ENCODE data around the gene PPP1R9A.

PPP1R9A gene

DNA sequence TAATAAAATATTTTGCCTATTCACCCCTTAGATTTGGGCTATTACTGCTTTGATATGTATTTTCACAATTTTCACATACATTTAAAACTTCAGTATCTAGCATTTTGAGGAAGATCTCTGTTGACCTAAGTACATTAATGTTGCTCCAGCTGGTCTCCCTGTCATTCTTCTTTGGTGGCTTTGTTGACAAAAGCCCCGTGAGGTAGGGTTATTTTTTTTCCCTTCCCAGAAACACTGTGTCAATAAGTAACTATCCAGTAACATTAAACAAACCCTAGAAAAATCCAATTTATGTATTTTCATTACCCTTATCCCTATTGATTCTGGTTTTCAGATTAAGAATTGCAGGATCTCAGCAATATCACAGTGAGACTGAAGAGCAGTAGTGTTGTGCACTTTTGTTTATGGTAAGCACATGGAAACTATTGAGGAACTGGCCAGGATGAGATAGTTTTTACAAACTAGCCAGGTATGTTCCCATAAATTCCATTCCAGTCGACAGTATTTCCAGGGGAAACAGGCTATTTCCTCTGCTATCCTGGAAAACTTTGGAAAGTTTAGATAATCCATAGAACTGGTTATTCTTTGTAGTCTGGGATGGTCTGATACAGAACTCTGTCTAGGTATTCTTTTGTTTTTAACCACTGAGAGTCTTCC, 218.8 kb downstream of the PPP1R9A start:
- no peaks in the 10 kb centered on the region for H3K36me3 ChIP-seq (ENCODE audit: control insufficient read depth, low read length)
- no peak overlapping the region for H3K4me3 ChIP-seq (ENCODE audit: low read length)
- no peak overlapping the region for H3K4me2 ChIP-seq (ENCODE audit: low read length)
- no peaks in the 10 kb centered on the region for H3F3A ChIP-seq (ENCODE audit: control insufficient read depth, insufficient read depth)
- no peaks in the 10 kb centered on the region for H3K9me2 ChIP-seq (replicated peaks; ENCODE audit: control insufficient read depth, low read length)
- no peak for TF ChIP-seq EZH2phosphoT487 (IDR thresholded peaks at IDR 0.05; ENCODE audit: borderline replicate concordance, low read length)
- TF ChIP-seq, protein P1, sequence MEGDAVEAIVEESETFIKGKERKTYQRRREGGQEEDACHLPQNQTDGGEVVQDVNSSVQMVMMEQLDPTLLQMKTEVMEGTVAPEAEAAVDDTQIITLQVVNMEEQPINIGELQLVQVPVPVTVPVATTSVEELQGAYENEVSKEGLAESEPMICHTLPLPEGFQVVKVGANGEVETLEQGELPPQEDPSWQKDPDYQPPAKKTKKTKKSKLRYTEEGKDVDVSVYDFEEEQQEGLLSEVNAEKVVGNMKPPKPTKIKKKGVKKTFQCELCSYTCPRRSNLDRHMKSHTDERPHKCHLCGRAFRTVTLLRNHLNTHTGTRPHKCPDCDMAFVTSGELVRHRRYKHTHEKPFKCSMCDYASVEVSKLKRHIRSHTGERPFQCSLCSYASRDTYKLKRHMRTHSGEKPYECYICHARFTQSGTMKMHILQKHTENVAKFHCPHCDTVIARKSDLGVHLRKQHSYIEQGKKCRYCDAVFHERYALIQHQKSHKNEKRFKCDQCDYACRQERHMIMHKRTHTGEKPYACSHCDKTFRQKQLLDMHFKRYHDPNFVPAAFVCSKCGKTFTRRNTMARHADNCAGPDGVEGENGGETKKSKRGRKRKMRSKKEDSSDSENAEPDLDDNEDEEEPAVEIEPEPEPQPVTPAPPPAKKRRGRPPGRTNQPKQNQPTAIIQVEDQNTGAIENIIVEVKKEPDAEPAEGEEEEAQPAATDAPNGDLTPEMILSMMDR (IDR thresholded peaks at IDR 0.05; ENCODE audit: low read depth, low read length, poor library complexity, severe bottlenecking), result no peak
- no peak overlapping the region for H3K27ac ChIP-seq (ENCODE audit: low read depth, low read length)
- H3K4me1 ChIP-seq (ENCODE audit: control insufficient read depth, low read length), result no peaks in the 10 kb centered on the region
- no peaks in the 10 kb centered on the region for H3K27me3 ChIP-seq (ENCODE audit: control insufficient read depth, low read length)
- H3K9me3 ChIP-seq (ENCODE audit: control insufficient read depth, insufficient read depth, low read length), result no peaks in the 10 kb centered on the region
- no peaks in the 10 kb centered on the region for H4K20me1 ChIP-seq (ENCODE audit: control insufficient read depth, insufficient read depth, low read depth, low read length)
- H3K79me2 ChIP-seq (ENCODE audit: control insufficient read depth, low read length), result no peaks in the 10 kb centered on the region

DNA sequence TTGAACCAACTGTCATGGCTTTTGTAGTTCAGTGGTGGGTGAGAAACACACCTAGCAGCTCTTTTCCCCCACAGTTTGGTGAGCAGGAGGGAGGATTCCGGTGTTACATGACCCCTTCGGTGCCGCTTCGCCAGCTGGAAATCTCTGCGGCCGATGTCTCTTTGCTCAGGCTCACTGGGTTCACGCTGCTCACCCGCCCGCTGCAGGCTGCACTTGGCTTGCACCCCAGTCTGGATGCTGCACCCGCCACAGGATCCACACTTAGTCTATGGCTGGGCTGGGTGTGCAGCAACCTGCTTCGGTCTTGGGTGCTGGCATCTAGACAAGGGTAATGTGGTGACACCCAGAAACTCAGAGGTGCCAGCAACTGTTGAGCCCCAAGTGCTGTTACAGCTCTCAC, 225.1 kb downstream of the PPP1R9A start:
- Histone ChIP-seq H3K27me3 (ENCODE audit: control insufficient read depth, low read length) (no peaks in the 10 kb centered on the region), H3K36me3 (ENCODE audit: control insufficient read depth, low read length) (no peaks in the 10 kb centered on the region), H3K9me2 (replicated peaks; ENCODE audit: control insufficient read depth, low read length) (no peaks in the 10 kb centered on the region), H3K27ac (ENCODE audit: low read depth, low read length) (no peak overlapping the region), H3K4me3 (ENCODE audit: low read length) (no peak overlapping the region), H3K79me2 (ENCODE audit: control insufficient read depth, low read length) (no peaks in the 10 kb centered on the region), H3K4me1 (ENCODE audit: control insufficient read depth, low read length) (no peaks in the 10 kb centered on the region), H3F3A (ENCODE audit: control insufficient read depth, insufficient read depth) (no peaks in the 10 kb centered on the region), H4K20me1 (ENCODE audit: control insufficient read depth, insufficient read depth, low read depth, low read length) (no peaks in the 10 kb centered on the region), H3K4me2 (ENCODE audit: low read length) (no peak overlapping the region), H3K9me3 (ENCODE audit: control insufficient read depth, insufficient read depth, low read length) (no peaks in the 10 kb centered on the region)
- TF ChIP-seq, protein P1 (IDR thresholded peaks at IDR 0.05; ENCODE audit: low read depth, low read length, poor library complexity, severe bottlenecking), result no peak

DNA sequence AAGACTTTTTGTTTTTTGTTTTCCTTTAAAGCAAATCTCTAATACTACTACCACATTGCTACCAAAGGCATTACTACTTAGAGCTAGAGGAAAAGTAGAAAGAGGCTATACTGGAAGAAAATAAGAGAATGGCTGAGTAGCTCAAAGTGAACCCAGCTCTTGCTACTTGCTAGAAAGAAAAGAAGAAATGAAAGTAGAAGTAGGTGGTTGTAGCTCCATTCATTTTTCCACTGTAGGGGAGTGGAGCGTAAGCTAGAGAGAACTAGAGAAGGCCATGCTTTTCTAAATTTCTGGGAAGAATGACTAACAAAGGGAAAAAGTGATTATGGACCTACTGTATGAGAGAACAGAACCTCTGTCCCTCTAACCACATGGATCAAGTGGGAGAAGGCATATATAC, 232.5 kb downstream of the PPP1R9A start:
- H3K4me3 ChIP-seq (ENCODE audit: low read length), result no peak overlapping the region
- no peaks in the 10 kb centered on the region for H3K79me2 ChIP-seq (ENCODE audit: control insufficient read depth, low read length)
- H3K27ac ChIP-seq (ENCODE audit: low read depth, low read length), result no peak overlapping the region
- no peaks in the 10 kb centered on the region for H4K20me1 ChIP-seq (ENCODE audit: control insufficient read depth, insufficient read depth, low read depth, low read length)
- H3K9me3 ChIP-seq (ENCODE audit: control insufficient read depth, insufficient read depth, low read length), result no peaks in the 10 kb centered on the region
- H3K36me3 ChIP-seq (ENCODE audit: control insufficient read depth, low read length), result no peaks in the 10 kb centered on the region
- H3K4me1 ChIP-seq (ENCODE audit: control insufficient read depth, low read length), result no peaks in the 10 kb centered on the region
- H3K27me3 ChIP-seq (ENCODE audit: control insufficient read depth, low read length), result no peaks in the 10 kb centered on the region
- TF ChIP-seq, protein P1 (IDR thresholded peaks at IDR 0.05; ENCODE audit: low read depth, low read length, poor library complexity, severe bottlenecking), result no peak
- no peak for TF ChIP-seq EZH2phosphoT487 (IDR thresholded peaks at IDR 0.05; ENCODE audit: borderline replicate concordance, low read length)
- H3F3A ChIP-seq (ENCODE audit: control insufficient read depth, insufficient read depth), result no peaks in the 10 kb centered on the region
- H3K9me2 ChIP-seq (replicated peaks; ENCODE audit: control insufficient read depth, low read length), result no peaks in the 10 kb centered on the region
- H3K4me2 ChIP-seq (ENCODE audit: low read length), result no peak overlapping the region

All from DOHH2 (cell line).